Tibial artery (tissue), 4 donors: ENCODE measurements around the gene A1BG.

Experiments
- DNase-seq, 2 donors: peaks; one replicate each; pipeline ENCODE4 v3.0.0-alpha.2; 2019
- H3K27ac ChIP-seq, 2 donors: fragments of 200-600 bp; sonication (generic) in 1 of 2; 1 replicate in 1 of 2; 2 replicates in 1 of 2; pipeline ENCODE4 v1.5.1; 2018 to 2019; ENCODE audit warnings: mild to moderate bottlenecking in 1 of 2
- H3K27me3 ChIP-seq, 2 donors: fragments of 200-600 bp; sonication (generic) in 1 of 2; one replicate each; pipeline versions ENCODE4 v1.5.1 to v1.6.0; 2016 to 2019
- H3K36me3 ChIP-seq, 3 donors: fragments of 200-600 bp; sonication (generic) in 2 of 3; one replicate each; pipeline ENCODE4 v1.5.1; 2016 to 2019; ENCODE audit warnings: mild to moderate bottlenecking in 2 of 3
- H3K4me1 ChIP-seq, 4 donors: fragments of 200-600 bp; sonication (generic) in 2 of 4; 1 replicate in 3 of 4; 2 replicates in 1 of 4; pipeline ENCODE4 v1.5.1; 2016 to 2019
- H3K4me3 ChIP-seq, 2 donors: fragments of 200-600 bp; sonication (generic) in 1 of 2; 1 replicate in 1 of 2; 2 replicates in 1 of 2; pipeline ENCODE4 v1.5.1; 2018 to 2019; ENCODE audit warnings: mild to moderate bottlenecking in 2 of 2
- H3K9me3 ChIP-seq, 3 donors: fragments of 200-600 bp; sonication (generic) in 1 of 3; one replicate each; pipeline ENCODE4 v1.5.1; 2016 to 2019
- intact Hi-C: fragments of 100-400 bp; cut with DNase I; formaldehyde crosslinking; loops from one replicate; pipeline ENCODE4 v1.15.0; 2023; ENCODE audit warnings: low total_unique reads
- TF ChIP-seq, protein P1 (sequence below), 2 experiments: fragments of 200-600 bp in 1 of 2; fragments of 450-650 bp in 1 of 2; IDR thresholded peaks; one replicate each; pipeline ENCODE4 v1.5.1; 2017 to 2019; ENCODE audit warnings: antibody characterized with exemption in 2 of 2, mild to moderate bottlenecking in 1 of 2, moderate library complexity in 1 of 2

Gene A1BG

DNA sequence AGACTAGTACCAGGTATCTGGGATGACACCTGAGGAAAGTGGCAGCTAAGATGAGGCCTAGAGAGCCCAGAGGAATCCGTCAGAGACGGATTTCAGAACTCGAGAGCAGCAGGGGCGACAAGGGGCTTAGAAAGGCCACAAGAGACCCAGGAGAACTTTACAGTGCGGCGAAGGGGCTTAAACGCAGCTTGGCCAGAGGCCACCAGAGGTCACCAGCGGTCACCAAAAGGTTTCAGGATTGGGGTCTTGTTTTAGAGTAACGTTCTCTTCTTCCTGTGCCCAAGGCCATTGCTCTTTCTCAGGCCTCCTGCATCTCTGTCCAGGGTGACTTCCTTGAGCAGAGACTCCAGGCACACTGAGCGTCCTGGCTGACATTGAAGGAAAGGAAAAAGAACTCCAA, 24.3 kb downstream of the A1BG start:
- H3K27ac ChIP-seq = no peak overlapping the region
- no peak overlapping the region for H3K4me3 ChIP-seq
- no peak for DNase-seq
- peaks cover 0 to 31% (median 21%) of the 10 kb centered on the region in 4 donors for H3K4me1 ChIP-seq
- TF ChIP-seq, protein P1, sequence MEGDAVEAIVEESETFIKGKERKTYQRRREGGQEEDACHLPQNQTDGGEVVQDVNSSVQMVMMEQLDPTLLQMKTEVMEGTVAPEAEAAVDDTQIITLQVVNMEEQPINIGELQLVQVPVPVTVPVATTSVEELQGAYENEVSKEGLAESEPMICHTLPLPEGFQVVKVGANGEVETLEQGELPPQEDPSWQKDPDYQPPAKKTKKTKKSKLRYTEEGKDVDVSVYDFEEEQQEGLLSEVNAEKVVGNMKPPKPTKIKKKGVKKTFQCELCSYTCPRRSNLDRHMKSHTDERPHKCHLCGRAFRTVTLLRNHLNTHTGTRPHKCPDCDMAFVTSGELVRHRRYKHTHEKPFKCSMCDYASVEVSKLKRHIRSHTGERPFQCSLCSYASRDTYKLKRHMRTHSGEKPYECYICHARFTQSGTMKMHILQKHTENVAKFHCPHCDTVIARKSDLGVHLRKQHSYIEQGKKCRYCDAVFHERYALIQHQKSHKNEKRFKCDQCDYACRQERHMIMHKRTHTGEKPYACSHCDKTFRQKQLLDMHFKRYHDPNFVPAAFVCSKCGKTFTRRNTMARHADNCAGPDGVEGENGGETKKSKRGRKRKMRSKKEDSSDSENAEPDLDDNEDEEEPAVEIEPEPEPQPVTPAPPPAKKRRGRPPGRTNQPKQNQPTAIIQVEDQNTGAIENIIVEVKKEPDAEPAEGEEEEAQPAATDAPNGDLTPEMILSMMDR (IDR thresholded peaks at IDR 0.05) = no peak
- no peaks in the 10 kb centered on the region for H3K9me3 ChIP-seq
- H3K36me3 ChIP-seq = no peaks in the 10 kb centered on the region
- intact Hi-C loops = no loop called here
- H3K27me3 ChIP-seq = no peaks in the 10 kb centered on the region

DNA sequence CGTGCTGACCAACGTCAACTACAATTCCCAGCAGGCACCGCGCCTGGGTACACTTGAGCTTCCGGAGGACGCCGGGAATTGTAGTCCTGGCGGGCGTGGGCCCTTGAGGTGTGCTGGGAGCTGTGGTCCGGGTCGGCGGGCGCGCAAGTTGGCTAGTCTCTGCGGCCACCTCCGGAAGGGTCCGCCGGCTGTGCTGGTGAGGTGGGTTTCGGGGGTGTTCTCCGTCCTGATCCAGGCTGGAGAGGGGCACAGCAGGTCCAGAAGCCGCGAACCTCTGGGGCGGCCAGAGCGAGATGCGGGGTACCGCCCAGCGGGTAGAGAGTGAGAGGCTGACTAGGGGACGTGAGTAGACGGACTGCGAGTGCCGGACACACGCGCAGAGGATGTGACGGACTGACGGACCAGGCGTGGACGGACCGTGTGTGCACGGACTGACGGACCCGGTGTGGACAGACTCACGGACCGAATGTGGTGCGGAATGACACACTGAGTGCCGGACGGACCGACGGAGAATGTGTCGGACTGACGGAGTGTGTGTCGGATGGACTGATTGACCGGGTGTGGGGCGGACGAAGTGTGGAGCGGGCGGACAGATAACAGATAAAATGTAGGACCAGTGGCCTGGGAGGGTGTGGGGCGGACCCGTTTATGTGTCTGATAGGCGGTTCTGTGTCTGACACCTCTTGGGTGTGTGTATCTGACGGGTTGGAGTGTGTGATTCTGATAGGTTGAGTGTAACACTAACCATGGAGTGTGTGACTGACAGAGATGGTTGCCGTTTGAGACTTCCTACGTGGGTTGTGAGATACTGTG, 26.2 kb downstream of the A1BG start, which contains the start of gene ZSCAN22:
Gene ZSCAN22 (plus strand): TSS at position 81 of the 813 bp plus-strand sequence. CDS start 7,809 bp downstream, outside the sequence.
- peak within 1 kb of the TSS; percentile 70 to 90 for H3K4me3 ChIP-seq
- H3K27ac ChIP-seq = peak within 1 kb of the TSS; percentile 94 to 97
- TF ChIP-seq, protein P1 (IDR thresholded peaks at IDR 0.05) = no peak
- H3K27me3 ChIP-seq = no peaks in the 10 kb centered on the region
- peaks cover 0 to 31% (median 21%) of the 10 kb centered on the region in 4 donors for H3K4me1 ChIP-seq
- no peaks in the 10 kb centered on the region for H3K9me3 ChIP-seq
- peak; percentile 98 for DNase-seq
- peaks cover 0 to 10% (median under 1%) of the 10 kb centered on the region in 3 donors for H3K36me3 ChIP-seq
- intact Hi-C loops = no loop called here

DNA sequence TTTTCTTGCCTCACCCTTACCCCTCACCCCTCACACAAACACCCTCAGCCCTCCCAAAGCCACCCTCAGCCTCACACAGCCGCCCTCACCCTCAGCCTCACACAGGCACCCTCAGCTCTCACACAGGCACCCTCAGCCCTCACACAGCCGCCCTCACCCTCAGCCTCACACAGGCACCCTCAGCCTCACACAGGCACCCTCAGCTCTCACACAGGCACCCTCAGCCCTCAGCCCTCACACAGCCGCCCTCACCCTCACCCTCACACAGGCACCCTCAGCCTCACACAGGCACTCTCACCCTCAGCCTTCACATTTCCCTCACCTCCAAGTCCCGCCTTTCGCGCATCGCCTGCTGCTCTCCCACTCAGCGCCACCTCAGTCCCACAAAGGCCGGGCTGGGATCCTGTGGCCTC, 26.8 kb downstream of the A1BG start:
- H3K9me3 ChIP-seq = no peaks in the 10 kb centered on the region
- H3K27me3 ChIP-seq = no peaks in the 10 kb centered on the region
- peaks cover 0 to 16% (median 7%) of the 10 kb centered on the region in 3 donors for H3K36me3 ChIP-seq
- peak overlapping the region; percentile 70 to 90 for H3K4me3 ChIP-seq
- intact Hi-C loops = no loop called here
- TF ChIP-seq, protein P1 (IDR thresholded peaks at IDR 0.05) = no peak
- peaks cover 0 to 31% (median 21%) of the 10 kb centered on the region in 4 donors for H3K4me1 ChIP-seq
- peak overlapping the region; percentile 94 to 97 for H3K27ac ChIP-seq
- no peak for DNase-seq

DNA sequence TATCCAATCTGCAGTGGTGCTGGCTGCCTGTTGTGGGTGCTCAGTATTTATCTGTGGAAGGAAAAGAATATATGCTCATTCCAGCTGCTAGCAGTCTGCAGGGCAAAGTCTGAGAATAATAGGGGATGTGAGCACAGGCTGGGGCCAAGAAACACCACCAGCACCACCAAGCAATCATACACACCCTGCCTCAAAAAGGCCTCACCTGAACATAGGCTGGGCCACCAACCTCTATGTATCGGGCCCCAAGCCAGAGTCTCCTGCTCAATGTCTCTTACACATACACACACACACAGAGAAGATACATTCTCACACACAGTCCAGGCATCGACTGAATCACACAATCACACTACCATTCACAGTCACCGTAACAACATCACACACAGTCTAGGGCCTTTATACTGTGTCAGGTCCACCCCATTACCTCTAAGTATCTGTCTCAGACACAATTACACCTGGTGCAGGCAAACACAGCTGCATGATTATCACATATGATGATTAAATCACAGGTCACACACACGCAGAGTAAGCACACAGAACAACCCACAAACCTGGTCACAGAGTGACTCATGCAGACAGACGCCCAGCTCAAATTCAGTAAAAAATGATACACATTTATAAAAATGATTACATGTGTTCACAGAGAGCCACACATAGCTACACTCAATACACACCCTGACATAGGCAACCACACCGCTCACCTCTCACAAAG, 27.8 kb downstream of the A1BG start:
- Histone ChIP-seq H3K4me3 (peak overlapping the region in 1 of 2 donors; percentile 70), H3K4me1 (peaks cover 0 to 31% (median 21%) of the 10 kb centered on the region in 4 donors), H3K36me3 (peaks cover 0 to 16% (median 7%) of the 10 kb centered on the region in 3 donors), H3K9me3 (no peaks in the 10 kb centered on the region), H3K27ac (peak overlapping the region in 1 of 2 donors; percentile 94), H3K27me3 (no peaks in the 10 kb centered on the region)
- DNase-seq = no peak
- intact Hi-C loops = no loop called here
- TF ChIP-seq, protein P1 (IDR thresholded peaks at IDR 0.05) = no peak

DNA sequence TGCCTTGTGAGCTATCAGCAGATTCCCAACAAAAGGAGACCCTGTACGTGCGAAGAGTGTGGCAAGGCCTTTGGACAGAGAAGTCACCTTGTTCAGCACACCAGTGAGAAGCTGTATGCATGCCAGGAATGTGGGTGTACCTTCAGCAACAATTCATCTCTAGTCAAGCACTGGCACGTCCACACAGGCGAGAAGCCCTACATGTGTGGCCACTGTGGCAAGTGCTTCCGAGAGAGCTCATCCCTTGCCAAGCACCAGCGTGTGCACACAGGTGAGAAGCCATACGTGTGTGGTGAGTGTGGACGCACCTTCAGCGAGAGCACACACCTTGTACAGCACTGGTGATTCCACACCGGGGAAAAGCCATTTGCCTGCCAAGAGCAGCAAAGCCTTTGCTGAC, 34.1 kb downstream of the A1BG start:
- Histone ChIP-seq H3K9me3 (no peaks in the 10 kb centered on the region), H3K27ac (no peak overlapping the region), H3K36me3 (peaks cover 10 to 51% (median 38%) of the 10 kb centered on the region in 3 donors), H3K27me3 (no peaks in the 10 kb centered on the region), H3K4me1 (no peaks in the 10 kb centered on the region), H3K4me3 (no peak overlapping the region)
- intact Hi-C loops = no loop called here
- TF ChIP-seq, protein P1 (IDR thresholded peaks at IDR 0.05) = no peak
- no peak for DNase-seq
